Measurements from ENCODE around the gene CNTNAP5. TPM values are rescaled to one million over a fixed set of nuclear protein-coding genes. Genes with fewer than 3 reads are reported as not detected.

CNTNAP5 gene
- total RNA-seq, 1 donor from 2014 or later, result 5.0 TPM

- Mint-ChIP-seq H3K36me3 (no peaks in the 10 kb centered on the region), H3K9me3 (no peaks in the 10 kb centered on the region), H3K4me1 (ENCODE audit: unreplicated experiment) (peaks cover 19% of the 10 kb centered on the region), H3K27ac (no peak overlapping the region), H3K27me3 (no peaks in the 10 kb centered on the region), H3K4me3 (no peak overlapping the region)
- no peak for DNase-seq (ENCODE audit: extremely low spot score, unreplicated experiment)
- TF ChIP-seq CTCF (conservative IDR thresholded peaks at IDR 0.05), result no peak
Observed at GRCh38 chr2:124316881-124317605, 292.0 kb downstream of the CNTNAP5 start.

GRCh38 chr2:124317628-124318027 is 292.5 kb downstream of the CNTNAP5 start:
- Mint-ChIP-seq H3K4me1 (ENCODE audit: unreplicated experiment) (peaks cover 19% of the 10 kb centered on the region), H3K27ac (no peak overlapping the region), H3K36me3 (no peaks in the 10 kb centered on the region), H3K9me3 (no peaks in the 10 kb centered on the region), H3K4me3 (no peak overlapping the region), H3K27me3 (no peaks in the 10 kb centered on the region)
- DNase-seq (ENCODE audit: extremely low spot score, unreplicated experiment), result no peak
- no peak for TF ChIP-seq CTCF (conservative IDR thresholded peaks at IDR 0.05)

DNA sequence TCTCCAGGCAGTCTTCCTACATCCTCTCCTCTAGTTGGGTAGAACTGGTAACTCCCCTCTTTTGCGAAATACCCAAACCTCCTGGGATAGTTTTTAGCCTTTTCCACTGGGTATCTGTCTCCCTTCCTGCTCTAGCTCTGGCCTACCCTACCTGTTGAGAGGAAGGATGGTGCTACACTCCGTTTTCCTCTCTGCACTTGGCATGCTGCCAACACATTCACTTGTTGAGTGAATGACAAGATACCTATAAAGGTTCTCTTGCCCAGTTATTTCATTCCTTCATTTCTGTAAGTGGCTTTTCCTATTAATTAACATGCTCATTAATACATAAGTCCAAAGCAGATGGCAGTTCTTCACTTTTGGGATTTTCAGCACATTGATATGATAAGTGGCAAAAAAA is 293.8 kb downstream of the CNTNAP5 start:
- DNase-seq (ENCODE audit: extremely low spot score, unreplicated experiment), result no peak
- Mint-ChIP-seq H3K4me1 (ENCODE audit: unreplicated experiment) (peaks cover 19% of the 10 kb centered on the region), H3K27me3 (no peaks in the 10 kb centered on the region), H3K9me3 (no peaks in the 10 kb centered on the region), H3K4me3 (no peak overlapping the region), H3K36me3 (no peaks in the 10 kb centered on the region), H3K27ac (no peak overlapping the region)
- TF ChIP-seq CTCF (conservative IDR thresholded peaks at IDR 0.05), result no peak

GRCh38 chr2:124319577-124319976 is 294.5 kb downstream of the CNTNAP5 start:
- DNase-seq (ENCODE audit: extremely low spot score, unreplicated experiment), result no peak
- Mint-ChIP-seq H3K4me3 (no peak overlapping the region), H3K36me3 (no peaks in the 10 kb centered on the region), H3K9me3 (no peaks in the 10 kb centered on the region), H3K4me1 (ENCODE audit: unreplicated experiment) (peaks cover 19% of the 10 kb centered on the region), H3K27me3 (no peaks in the 10 kb centered on the region), H3K27ac (no peak overlapping the region)
- TF ChIP-seq CTCF (conservative IDR thresholded peaks at IDR 0.05), result no peak

- Mint-ChIP-seq H3K27ac (no peak overlapping the region), H3K9me3 (no peaks in the 10 kb centered on the region), H3K4me3 (no peak overlapping the region), H3K4me1 (ENCODE audit: unreplicated experiment) (peaks cover 19% of the 10 kb centered on the region), H3K27me3 (no peaks in the 10 kb centered on the region), H3K36me3 (no peaks in the 10 kb centered on the region)
- no peak for DNase-seq (ENCODE audit: extremely low spot score, unreplicated experiment)
- no peak for TF ChIP-seq CTCF (conservative IDR thresholded peaks at IDR 0.05)
Observed at GRCh38 chr2:124320051-124320688, 295.1 kb downstream of the CNTNAP5 start.

All from type B pancreatic cell (in vitro differentiated cells).